Measurements from ENCODE around the gene HGFAC.

HGFAC gene

DNA sequence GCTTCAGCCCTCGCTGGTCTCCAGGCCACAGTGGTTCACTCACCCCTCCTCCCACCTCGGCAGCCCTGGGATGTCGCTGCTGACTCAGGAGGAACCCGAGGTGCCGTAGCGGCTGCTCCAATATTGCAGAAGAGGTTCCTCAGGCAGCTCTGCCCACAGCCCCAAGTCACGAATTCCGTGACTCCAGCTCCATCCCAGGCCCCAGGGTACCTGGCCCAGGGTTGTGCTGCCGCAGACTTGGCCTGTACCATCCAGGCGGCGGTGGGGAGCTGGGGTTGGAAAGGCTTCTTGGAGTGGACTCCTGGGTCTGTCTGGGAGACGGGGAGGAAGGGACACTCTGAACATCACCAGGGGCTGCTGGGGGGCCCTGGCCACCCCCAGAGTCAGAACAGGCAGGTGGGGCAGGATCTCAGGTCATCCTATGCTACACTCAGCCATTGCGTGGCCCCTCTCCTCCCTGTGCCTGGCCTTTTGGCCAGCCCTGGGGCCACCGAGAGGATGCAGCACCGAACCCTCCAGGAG, 728 bp upstream of the HGFAC start:
- in situ Hi-C loops (cut with HindIII; ENCODE audit: low sequenced_read_pairs): no loop called here
- H3K4me3 ChIP-seq (ENCODE audit: low read depth, low read length): no peak overlapping the region
- TF ChIP-seq, protein P1, sequence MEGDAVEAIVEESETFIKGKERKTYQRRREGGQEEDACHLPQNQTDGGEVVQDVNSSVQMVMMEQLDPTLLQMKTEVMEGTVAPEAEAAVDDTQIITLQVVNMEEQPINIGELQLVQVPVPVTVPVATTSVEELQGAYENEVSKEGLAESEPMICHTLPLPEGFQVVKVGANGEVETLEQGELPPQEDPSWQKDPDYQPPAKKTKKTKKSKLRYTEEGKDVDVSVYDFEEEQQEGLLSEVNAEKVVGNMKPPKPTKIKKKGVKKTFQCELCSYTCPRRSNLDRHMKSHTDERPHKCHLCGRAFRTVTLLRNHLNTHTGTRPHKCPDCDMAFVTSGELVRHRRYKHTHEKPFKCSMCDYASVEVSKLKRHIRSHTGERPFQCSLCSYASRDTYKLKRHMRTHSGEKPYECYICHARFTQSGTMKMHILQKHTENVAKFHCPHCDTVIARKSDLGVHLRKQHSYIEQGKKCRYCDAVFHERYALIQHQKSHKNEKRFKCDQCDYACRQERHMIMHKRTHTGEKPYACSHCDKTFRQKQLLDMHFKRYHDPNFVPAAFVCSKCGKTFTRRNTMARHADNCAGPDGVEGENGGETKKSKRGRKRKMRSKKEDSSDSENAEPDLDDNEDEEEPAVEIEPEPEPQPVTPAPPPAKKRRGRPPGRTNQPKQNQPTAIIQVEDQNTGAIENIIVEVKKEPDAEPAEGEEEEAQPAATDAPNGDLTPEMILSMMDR (IDR thresholded peaks at IDR 0.05; ENCODE audit: low read depth, low read length): no peak
- DNase-seq (ENCODE audit: low read depth, low spot score): no peak

DNA sequence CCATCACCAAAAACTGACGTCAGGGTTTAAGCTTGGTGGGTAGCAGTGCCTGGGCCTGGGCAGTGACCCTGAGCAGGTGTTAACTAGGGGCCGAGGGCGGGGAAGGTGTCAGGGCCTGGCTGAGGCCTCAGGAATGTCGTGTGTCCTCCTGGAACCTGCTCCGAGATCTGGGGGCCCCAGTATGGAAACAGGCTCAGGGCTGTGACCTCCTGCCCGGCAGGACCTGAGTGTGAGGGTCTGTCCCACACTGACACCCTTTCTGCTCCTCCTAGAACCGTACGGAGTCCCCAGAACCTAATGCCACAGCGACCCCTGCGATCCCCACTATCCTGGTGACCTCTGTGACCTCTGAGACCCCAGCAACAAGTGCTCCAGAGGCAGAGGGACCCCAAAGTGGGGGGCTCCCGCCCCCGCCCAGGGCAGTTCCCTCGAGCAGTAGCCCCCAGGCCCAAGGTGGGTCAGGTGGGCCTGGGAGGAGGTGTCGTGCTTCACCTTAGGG, 741 bp downstream of the HGFAC start:
- TF ChIP-seq, protein P1 (IDR thresholded peaks at IDR 0.05; ENCODE audit: low read depth, low read length): no peak
- no peak overlapping the region for H3K4me3 ChIP-seq (ENCODE audit: low read depth, low read length)
- in situ Hi-C loops (cut with HindIII; ENCODE audit: low sequenced_read_pairs): no loop called here
- DNase-seq (ENCODE audit: low read depth, low spot score): no peak

GRCh38 chr4:3442959-3443749, 1.4 kb downstream of the HGFAC start:
- in situ Hi-C loops (cut with HindIII; ENCODE audit: low sequenced_read_pairs): no loop called here
- no peak overlapping the region for H3K4me3 ChIP-seq (ENCODE audit: low read depth, low read length)
- TF ChIP-seq, protein P1 (IDR thresholded peaks at IDR 0.05; ENCODE audit: low read depth, low read length): peak; percentile 94
- DNase-seq (ENCODE audit: low read depth, low spot score): no peak

DNA sequence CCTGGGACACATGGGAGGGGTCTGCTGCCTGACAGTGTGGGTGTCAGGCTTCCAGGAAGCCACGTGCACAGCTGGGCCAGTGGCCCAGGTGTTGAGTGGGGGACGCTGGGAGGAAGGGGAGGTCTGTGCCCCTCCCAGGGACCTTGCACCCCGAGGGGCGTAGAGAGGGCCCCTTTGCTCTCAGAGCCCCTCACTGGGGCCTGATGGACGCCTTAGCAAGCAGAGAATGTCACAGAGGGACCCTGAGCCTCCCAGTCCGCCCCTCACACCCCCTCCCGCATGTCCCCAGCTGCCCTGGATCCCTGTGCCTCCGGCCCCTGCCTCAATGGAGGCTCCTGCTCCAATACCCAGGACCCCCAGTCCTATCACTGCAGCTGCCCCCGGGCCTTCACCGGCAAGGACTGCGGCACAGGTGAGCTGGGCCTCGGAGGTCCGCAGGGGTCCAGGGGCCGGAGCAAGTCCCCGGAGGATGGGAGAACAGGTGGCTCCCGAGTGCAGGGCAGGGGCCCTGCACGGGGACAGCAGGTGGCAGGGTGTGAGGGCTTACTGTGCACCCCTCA, 2.1 kb downstream of the HGFAC start:
- H3K4me3 ChIP-seq (ENCODE audit: low read depth, low read length): no peak overlapping the region
- TF ChIP-seq, protein P1 (IDR thresholded peaks at IDR 0.05; ENCODE audit: low read depth, low read length): no peak
- in situ Hi-C loops (cut with HindIII; ENCODE audit: low sequenced_read_pairs): no loop called here
- DNase-seq (ENCODE audit: low read depth, low spot score): no peak

- TF ChIP-seq, protein P1 (IDR thresholded peaks at IDR 0.05; ENCODE audit: low read depth, low read length): no peak
- in situ Hi-C loops (cut with HindIII; ENCODE audit: low sequenced_read_pairs): no loop called here
- H3K4me3 ChIP-seq (ENCODE audit: low read depth, low read length): no peak overlapping the region
Observed at GRCh38 chr4:3444351-3445110, 2.8 kb downstream of the HGFAC start.

DNA sequence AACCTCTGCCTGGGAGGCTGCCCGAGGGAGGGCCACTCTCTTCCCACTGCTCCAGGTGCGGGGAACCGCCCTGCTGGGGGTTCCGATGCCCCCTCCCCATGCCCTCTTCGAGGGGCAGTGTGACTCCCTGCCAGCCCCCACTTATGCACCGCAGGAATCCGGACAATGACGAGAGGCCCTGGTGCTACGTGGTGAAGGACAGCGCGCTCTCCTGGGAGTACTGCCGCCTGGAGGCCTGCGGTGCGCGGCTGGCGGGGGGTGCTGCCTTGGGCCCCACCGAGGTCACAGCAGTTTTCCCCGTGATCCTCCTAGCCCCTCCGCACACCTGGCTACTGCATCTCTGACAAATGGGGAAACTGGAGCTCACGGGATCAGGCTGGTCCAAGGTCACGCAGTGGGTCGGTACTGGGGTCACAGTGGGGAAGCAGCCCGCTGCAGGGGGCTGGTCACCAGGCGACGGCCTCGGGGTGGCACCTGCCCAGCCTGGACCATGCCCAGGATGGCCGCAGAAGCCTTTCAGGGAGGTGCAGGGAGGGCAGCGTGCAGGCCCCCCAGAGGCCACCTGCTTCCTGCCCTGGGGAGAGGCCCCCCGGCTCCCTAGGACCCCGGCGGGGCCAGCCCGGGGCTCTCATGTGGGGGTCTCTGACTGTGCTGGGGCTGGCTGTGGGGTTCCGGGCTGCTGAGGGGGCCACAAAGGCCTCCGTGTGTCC, 3.5 kb downstream of the HGFAC start:
- no peak overlapping the region for H3K4me3 ChIP-seq (ENCODE audit: low read depth, low read length)
- no peak for DNase-seq (ENCODE audit: low read depth, low spot score)
- in situ Hi-C loops (cut with HindIII; ENCODE audit: low sequenced_read_pairs): no loop called here
- TF ChIP-seq, protein P1 (IDR thresholded peaks at IDR 0.05; ENCODE audit: low read depth, low read length): no peak

More at GRCh38 chr4:3444351-3445110, 2.8 kb downstream of the HGFAC start:
- DNase-seq (ENCODE audit: low read depth, low spot score): no peak
